ENCODE results near the gene CHD2.

The CHD2 gene

DNA sequence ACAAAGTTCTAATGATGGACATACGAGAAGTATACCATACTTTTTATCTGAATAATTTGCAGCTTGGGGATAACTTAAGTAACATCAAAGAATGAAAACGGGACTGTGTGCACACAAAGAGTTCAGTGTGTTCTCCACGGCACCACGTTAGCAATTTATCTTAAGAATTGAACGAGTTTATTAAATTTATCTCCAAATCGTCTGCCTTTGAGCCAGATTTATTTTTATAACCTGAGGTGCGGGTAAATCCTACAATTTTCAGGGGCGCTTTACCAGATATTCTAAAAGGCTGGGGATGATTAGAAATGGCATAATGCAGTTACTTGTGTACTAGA, 3.5 kb downstream of the CHD2 start:
- peaks cover 26% of the 10 kb centered on the region for H3K36me3 ChIP-seq (ENCODE audit: insufficient read depth, low read length)
- peaks cover 12% of the 10 kb centered on the region for H3F3A ChIP-seq (ENCODE audit: low read depth)
- H3K79me2 ChIP-seq (ENCODE audit: insufficient read depth, low read length) = peaks cover 94% of the 10 kb centered on the region
- H3K9me3 ChIP-seq (ENCODE audit: insufficient read depth, low read depth, low read length) = no peaks in the 10 kb centered on the region
- H2AFZ ChIP-seq (ENCODE audit: low read length) = no peak overlapping the region
- peak overlapping the region; percentile 95 for H3K4me2 ChIP-seq (ENCODE audit: low read depth, low read length, poor library complexity, severe bottlenecking)
- TF ChIP-seq EZH2phosphoT487 (IDR thresholded peaks at IDR 0.05; ENCODE audit: borderline replicate concordance) = no peak
- TF ChIP-seq, protein P1, sequence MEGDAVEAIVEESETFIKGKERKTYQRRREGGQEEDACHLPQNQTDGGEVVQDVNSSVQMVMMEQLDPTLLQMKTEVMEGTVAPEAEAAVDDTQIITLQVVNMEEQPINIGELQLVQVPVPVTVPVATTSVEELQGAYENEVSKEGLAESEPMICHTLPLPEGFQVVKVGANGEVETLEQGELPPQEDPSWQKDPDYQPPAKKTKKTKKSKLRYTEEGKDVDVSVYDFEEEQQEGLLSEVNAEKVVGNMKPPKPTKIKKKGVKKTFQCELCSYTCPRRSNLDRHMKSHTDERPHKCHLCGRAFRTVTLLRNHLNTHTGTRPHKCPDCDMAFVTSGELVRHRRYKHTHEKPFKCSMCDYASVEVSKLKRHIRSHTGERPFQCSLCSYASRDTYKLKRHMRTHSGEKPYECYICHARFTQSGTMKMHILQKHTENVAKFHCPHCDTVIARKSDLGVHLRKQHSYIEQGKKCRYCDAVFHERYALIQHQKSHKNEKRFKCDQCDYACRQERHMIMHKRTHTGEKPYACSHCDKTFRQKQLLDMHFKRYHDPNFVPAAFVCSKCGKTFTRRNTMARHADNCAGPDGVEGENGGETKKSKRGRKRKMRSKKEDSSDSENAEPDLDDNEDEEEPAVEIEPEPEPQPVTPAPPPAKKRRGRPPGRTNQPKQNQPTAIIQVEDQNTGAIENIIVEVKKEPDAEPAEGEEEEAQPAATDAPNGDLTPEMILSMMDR (conservative IDR thresholded peaks at IDR 0.05; ENCODE audit: low read length) = no peak
- H4K20me1 ChIP-seq (ENCODE audit: insufficient read depth, low read length, poor library complexity, severe bottlenecking) = peaks cover 77% of the 10 kb centered on the region
- no peaks in the 10 kb centered on the region for H3K9me2 ChIP-seq (replicated peaks; ENCODE audit: low read depth, low read length)
- H3K4me1 ChIP-seq (ENCODE audit: insufficient read depth, low read length, poor library complexity, severe bottlenecking) = peaks cover 55% of the 10 kb centered on the region
- H3K4me3 ChIP-seq (ENCODE audit: low read length, poor library complexity, severe bottlenecking) = peak overlapping the region; percentile 92
- H3K9ac ChIP-seq (ENCODE audit: low read depth, low read length, poor library complexity, severe bottlenecking) = peak overlapping the region; percentile 99
- peaks cover 6% of the 10 kb centered on the region for H3K27me3 ChIP-seq (ENCODE audit: insufficient read depth, low read length, poor library complexity, severe bottlenecking)

DNA sequence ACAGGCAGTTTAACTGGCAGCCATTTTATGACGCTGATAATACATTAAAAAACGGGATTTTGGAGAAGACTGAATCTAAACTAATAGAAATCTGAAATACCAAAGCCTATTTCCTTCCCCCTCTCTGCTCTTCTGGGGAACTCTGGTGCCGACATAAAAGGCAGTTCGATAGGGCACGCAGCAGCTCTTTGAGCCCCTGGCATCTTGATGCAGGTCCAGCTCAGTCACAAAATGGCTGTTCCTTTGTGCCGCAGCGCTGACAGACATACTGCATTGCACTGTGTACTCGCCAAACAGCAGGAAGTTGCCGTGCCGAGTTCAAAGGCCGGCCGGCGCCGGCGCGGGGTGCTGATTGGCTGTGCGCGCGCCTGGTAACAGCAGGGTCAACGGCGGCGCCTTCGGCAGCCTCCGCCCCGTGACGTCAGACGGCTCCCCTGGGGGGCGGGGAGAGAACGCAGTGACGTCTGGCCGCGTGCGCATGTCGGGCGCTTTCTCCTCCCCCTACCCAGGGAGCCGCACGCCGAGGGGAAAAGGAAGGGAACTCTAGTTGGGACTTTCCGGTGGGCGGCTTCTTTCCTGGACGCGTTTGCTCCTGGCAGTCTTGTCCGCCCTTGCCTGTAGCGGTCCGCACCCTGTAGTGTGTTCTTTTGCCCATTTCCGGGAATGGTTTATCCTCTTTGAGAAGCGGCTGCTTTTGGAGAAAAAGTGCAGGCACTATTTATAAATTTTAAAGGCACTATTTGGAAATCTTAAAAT, 4.0 kb downstream of the CHD2 start:
- peaks cover 6% of the 10 kb centered on the region for H3K27me3 ChIP-seq (ENCODE audit: insufficient read depth, low read length, poor library complexity, severe bottlenecking)
- peak overlapping the region; percentile 99 for H3K9ac ChIP-seq (ENCODE audit: low read depth, low read length, poor library complexity, severe bottlenecking)
- peak overlapping the region; percentile 92 for H3K4me3 ChIP-seq (ENCODE audit: low read length, poor library complexity, severe bottlenecking)
- H3K36me3 ChIP-seq (ENCODE audit: insufficient read depth, low read length) = peaks cover 21% of the 10 kb centered on the region
- H4K20me1 ChIP-seq (ENCODE audit: insufficient read depth, low read length, poor library complexity, severe bottlenecking) = peaks cover 77% of the 10 kb centered on the region
- H2AFZ ChIP-seq (ENCODE audit: low read length) = no peak overlapping the region
- peak overlapping the region; percentile 95 for H3K4me2 ChIP-seq (ENCODE audit: low read depth, low read length, poor library complexity, severe bottlenecking)
- no peaks in the 10 kb centered on the region for H3K9me2 ChIP-seq (replicated peaks; ENCODE audit: low read depth, low read length)
- H3K4me1 ChIP-seq (ENCODE audit: insufficient read depth, low read length, poor library complexity, severe bottlenecking) = peaks cover 56% of the 10 kb centered on the region
- H3K79me2 ChIP-seq (ENCODE audit: insufficient read depth, low read length) = peaks cover 94% of the 10 kb centered on the region
- peaks cover 8% of the 10 kb centered on the region for H3F3A ChIP-seq (ENCODE audit: low read depth)
- no peaks in the 10 kb centered on the region for H3K9me3 ChIP-seq (ENCODE audit: insufficient read depth, low read depth, low read length)
- TF ChIP-seq EZH2phosphoT487 (IDR thresholded peaks at IDR 0.05; ENCODE audit: borderline replicate concordance) = no peak
- TF ChIP-seq, protein P1 (conservative IDR thresholded peaks at IDR 0.05; ENCODE audit: low read length) = no peak

DNA sequence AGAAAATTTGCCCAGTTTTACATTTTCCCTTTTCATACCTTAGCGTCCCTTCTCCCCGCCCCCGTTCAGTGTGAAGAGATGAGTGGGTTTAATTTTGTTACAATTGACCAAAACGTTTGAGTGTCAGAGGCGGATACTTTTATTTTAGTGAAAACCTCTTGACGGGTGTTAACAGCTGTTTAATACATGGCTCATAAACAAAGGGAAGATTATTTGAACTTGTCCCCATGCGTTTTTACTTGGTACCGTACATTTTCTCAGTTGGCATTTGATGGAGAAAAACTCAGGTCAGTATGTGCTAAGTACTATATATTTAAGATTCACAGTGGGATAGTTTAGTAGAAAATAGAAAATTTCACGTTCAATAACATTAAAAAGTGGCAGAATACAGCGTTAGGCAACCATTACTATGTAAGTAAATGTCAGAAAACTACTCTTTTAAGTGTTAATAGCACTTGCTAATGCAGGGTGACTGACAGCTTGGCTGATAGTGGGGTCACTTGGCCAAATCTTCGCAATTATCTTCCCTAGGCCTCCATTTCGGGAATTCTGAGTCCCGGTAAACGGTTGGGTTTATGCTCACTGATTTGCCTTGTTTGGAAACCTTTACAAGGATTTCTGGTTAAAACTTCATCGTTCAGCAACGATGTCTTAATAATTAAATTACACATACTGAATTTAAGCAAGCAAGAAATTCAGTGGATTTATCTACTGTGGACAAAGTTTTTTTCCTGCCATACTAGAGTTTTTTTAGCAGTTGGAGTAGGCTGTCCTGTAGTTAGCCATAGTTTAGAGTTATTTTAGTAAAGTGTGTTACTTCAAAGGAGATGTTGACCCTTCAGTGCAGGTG, 4.8 kb downstream of the CHD2 start:
- Histone ChIP-seq H3K4me1 (ENCODE audit: insufficient read depth, low read length, poor library complexity, severe bottlenecking) (peaks cover 53% of the 10 kb centered on the region), H3K79me2 (ENCODE audit: insufficient read depth, low read length) (peaks cover 96% of the 10 kb centered on the region), H3K9me2 (replicated peaks; ENCODE audit: low read depth, low read length) (no peaks in the 10 kb centered on the region), H3F3A (ENCODE audit: low read depth) (peaks cover under 1% of the 10 kb centered on the region; the same call in 1 of the 2 replicates), H3K36me3 (ENCODE audit: insufficient read depth, low read length) (peaks cover 19% of the 10 kb centered on the region), H3K9ac (ENCODE audit: low read depth, low read length, poor library complexity, severe bottlenecking) (peak overlapping the region; percentile 99), H4K20me1 (ENCODE audit: insufficient read depth, low read length, poor library complexity, severe bottlenecking) (peaks cover 78% of the 10 kb centered on the region), H3K27me3 (ENCODE audit: insufficient read depth, low read length, poor library complexity, severe bottlenecking) (peaks cover 6% of the 10 kb centered on the region), H2AFZ (ENCODE audit: low read length) (no peak overlapping the region), H3K4me2 (ENCODE audit: low read depth, low read length, poor library complexity, severe bottlenecking) (peak overlapping the region; percentile 93), H3K9me3 (ENCODE audit: insufficient read depth, low read depth, low read length) (no peaks in the 10 kb centered on the region), H3K4me3 (ENCODE audit: low read length, poor library complexity, severe bottlenecking) (peak overlapping the region; percentile 92)
- TF ChIP-seq, protein P1 (conservative IDR thresholded peaks at IDR 0.05; ENCODE audit: low read length) = no peak
- no peak for TF ChIP-seq EZH2phosphoT487 (IDR thresholded peaks at IDR 0.05; ENCODE audit: borderline replicate concordance)

All from Loucy (cell line).